ENCODE measurements around the gene MAPK8IP3.
"Not testable (repeated sequence)": the region's sequence is repeated elsewhere in the genome, so short reads cannot be mapped to it uniquely, and the experiment has no call there.

MAPK8IP3 gene

GRCh38 chr16:1710811-1711507 is 5.0 kb downstream of the MAPK8IP3 start:
- no peak for DNase-seq (ENCODE audit: low read depth, low spot score)

GRCh38 chr16:1712791-1713261 is 6.8 kb downstream of the MAPK8IP3 start:
- peak; percentile 63 for DNase-seq (ENCODE audit: low read depth, low spot score)

GRCh38 chr16:1713331-1713730 is 7.3 kb downstream of the MAPK8IP3 start:
- DNase-seq (ENCODE audit: low read depth, low spot score): no peak

- peak; percentile 48 for DNase-seq (ENCODE audit: low read depth, low spot score)
Measured at GRCh38 chr16:1713933-1714332, 7.9 kb downstream of the MAPK8IP3 start.

- no peak for DNase-seq (ENCODE audit: low read depth, low spot score)
Measured at GRCh38 chr16:1715220-1715619, 9.2 kb downstream of the MAPK8IP3 start.

- DNase-seq (ENCODE audit: low read depth, low spot score): not testable (repeated sequence)
Measured at GRCh38 chr16:1718236-1718635, 12.2 kb downstream of the MAPK8IP3 start.

GRCh38 chr16:1719559-1720229 is 13.7 kb downstream of the MAPK8IP3 start:
- DNase-seq (ENCODE audit: low read depth, low spot score): not testable (repeated sequence)

- no peak for DNase-seq (ENCODE audit: low read depth, low spot score)
Measured at GRCh38 chr16:1721372-1721771, 15.4 kb downstream of the MAPK8IP3 start.

GRCh38 chr16:1723450-1724147 is 17.6 kb downstream of the MAPK8IP3 start:
- peak; percentile 77 for DNase-seq (ENCODE audit: low read depth, low spot score)

- no peak for DNase-seq (ENCODE audit: low read depth, low spot score)
Measured at GRCh38 chr16:1724491-1724890, 18.5 kb downstream of the MAPK8IP3 start.

GRCh38 chr16:1726661-1727502 is 20.9 kb downstream of the MAPK8IP3 start:
- no peak for DNase-seq (ENCODE audit: low read depth, low spot score)

GRCh38 chr16:1727651-1728624 is 21.9 kb downstream of the MAPK8IP3 start:
- DNase-seq (ENCODE audit: low read depth, low spot score): no peak

- DNase-seq (ENCODE audit: low read depth, low spot score): no peak
Measured at GRCh38 chr16:1729026-1729425, 23.0 kb downstream of the MAPK8IP3 start.

GRCh38 chr16:1729445-1729844 is 23.4 kb downstream of the MAPK8IP3 start:
- no peak for DNase-seq (ENCODE audit: low read depth, low spot score)

- no peak for DNase-seq (ENCODE audit: low read depth, low spot score)
Measured at GRCh38 chr16:1731073-1731472, 25.1 kb downstream of the MAPK8IP3 start.

GRCh38 chr16:1731603-1732002 is 25.6 kb downstream of the MAPK8IP3 start:
- no peak for DNase-seq (ENCODE audit: low read depth, low spot score)

- no peak for DNase-seq (ENCODE audit: low read depth, low spot score)
Measured at GRCh38 chr16:1732071-1732470, 26.1 kb downstream of the MAPK8IP3 start.

GRCh38 chr16:1732551-1732987 is 26.6 kb downstream of the MAPK8IP3 start:
- not testable (repeated sequence) for DNase-seq (ENCODE audit: low read depth, low spot score)

- no peak for DNase-seq (ENCODE audit: low read depth, low spot score)
Measured at GRCh38 chr16:1734123-1734522, 28.1 kb downstream of the MAPK8IP3 start.

GRCh38 chr16:1734816-1735215 is 28.8 kb downstream of the MAPK8IP3 start:
- DNase-seq (ENCODE audit: low read depth, low spot score): no peak

All from astrocyte of the hippocampus (primary cell).